Activated CD4-positive, alpha-beta T cell treated with anti-CD3 and anti-CD28 coated beads, Interleukin-2, Interleukin-4, amounts not matched to agents 100 ng/mL and 50 ng/mL, durations not matched to agents 16 hours and 8 hours (primary cell): Measurements from ENCODE around the gene GCSAM.

Experiments used
- DNase-seq: peaks from one replicate; pipeline ENCODE4 v3.0.0-alpha.2; 2020; ENCODE audit warnings: low spot score

Gene GCSAM, protein sequence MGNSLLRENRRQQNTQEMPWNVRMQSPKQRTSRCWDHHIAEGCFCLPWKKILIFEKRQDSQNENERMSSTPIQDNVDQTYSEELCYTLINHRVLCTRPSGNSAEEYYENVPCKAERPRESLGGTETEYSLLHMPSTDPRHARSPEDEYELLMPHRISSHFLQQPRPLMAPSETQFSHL

DNA sequence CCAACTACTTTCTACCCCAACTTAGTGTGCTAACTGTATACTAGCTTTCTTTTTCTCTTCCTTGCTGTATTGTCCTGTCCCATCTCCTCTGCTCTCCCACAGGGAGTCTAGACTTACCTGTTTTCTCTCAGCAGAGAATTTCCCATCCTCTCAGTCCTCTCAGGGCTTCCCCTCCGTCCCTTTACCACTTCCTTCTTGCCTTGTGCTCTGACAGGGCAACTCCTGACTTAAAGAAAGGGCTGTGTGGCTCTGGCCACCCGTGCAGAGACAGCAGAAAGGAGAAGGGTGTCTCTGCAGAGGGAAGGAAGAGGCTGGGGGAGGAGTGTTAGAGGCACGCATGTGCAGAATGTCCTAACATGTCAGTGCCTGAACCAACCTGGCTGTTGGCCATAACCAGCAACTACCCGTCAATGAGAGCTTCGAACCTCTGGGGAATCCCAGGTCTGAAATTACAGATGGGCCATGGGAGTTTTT lies at the start of gene GCSAM:
TSS of gene GCSAM (minus strand) at position 274 of the 474 bp plus-strand sequence. CDS start at position 146, 128 bp downstream.
- DNase-seq = peak; percentile 57

DNA sequence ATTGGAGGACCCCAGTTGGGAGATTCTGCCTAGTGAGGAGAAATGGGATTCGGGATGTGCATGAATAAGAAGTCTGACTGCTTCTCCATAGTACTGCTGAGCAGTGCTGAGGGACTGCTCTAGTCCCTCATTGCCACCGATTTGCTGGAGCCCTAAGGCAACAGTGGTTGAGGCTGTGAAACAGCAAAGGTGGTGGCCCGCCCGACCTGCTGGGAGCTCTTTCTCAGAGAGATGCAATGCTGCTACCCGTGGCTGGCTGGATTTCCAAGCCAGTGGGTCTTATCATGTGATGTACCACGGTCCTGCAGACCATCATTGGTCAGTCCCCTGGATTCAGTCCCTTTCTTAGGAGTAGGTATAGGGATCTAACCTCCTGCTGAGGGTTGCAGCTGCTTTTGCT lies 42.6 kb upstream of the GCSAM start:
- no peak for DNase-seq

DNA sequence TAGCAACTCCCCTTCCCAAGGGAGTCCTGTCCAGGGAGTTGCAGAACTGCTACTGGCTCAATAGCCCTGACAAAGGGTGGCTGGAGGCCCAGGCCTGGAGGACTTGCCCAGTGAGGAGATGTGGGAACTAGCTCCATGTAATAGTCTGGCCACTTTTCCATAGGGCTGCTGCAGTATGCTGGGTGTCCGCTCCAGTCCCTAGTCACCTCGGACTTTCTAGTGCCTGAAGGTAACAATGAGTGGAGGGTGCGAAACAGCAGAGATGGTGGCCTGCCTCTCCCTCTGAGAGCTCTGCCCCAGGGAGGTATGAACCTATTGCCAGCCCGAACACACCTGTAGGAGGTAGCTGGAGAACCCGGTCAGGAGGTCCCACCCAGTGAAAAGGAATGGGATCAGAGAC lies 42.0 kb upstream of the GCSAM start:
- no peak for DNase-seq

DNA sequence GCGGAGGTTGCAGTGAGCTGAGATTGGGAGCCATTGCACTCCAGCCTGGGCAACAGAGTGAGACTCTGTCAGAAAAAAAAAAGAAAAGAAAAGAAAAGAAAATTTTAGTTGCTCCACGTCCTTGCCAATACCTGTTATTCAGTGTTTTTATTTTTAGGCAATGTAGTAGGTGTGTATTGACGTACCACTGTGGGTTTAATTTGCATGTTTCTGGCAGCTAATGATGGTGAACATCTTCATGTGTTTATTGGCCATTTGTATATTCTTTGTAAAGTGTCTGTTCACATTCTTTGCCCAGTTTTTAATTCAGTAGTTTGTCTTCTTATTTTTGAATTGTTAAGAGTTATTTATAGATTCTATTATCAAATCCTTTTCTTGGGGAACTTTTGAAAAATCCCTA lies 38.1 kb upstream of the GCSAM start:
- DNase-seq = no peak

DNA sequence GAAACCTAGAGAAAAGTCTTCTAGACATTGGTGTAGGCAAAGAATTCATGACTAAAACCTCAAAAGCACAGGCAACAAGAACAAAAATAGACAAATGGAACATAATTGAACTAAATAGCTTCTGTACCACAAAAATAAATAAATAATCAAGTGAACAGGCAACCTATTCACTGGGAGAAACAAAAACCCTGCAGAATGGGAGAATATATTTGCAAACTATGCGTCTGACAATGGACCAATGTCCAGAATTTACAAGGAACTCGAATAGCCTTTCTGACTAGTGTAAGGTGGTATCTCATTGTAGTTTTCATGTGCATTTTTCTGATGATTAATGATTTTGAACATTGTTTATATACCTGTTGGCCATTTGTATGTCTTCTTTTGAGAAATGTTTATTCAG lies 37.0 kb upstream of the GCSAM start:
- no peak for DNase-seq

DNA sequence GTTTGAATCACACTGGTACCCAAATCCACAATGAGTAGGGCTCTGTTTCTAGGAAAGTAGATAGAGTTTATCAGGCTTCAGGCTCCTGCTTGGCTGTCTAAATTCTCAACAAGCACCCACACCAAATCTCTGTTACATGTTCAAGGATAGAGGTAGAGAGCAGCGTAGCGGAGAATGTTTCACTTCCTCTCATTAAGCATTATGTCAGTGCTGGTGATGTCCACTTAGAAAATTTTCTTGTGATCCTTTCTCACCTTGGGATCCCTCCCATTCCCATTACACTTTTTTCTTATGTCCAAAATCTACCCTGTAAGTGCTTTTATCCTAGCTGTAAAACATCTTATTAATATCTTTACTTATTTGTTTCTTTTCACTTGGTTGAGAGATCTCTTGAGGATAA lies 34.7 kb upstream of the GCSAM start:
- DNase-seq = no peak

DNA sequence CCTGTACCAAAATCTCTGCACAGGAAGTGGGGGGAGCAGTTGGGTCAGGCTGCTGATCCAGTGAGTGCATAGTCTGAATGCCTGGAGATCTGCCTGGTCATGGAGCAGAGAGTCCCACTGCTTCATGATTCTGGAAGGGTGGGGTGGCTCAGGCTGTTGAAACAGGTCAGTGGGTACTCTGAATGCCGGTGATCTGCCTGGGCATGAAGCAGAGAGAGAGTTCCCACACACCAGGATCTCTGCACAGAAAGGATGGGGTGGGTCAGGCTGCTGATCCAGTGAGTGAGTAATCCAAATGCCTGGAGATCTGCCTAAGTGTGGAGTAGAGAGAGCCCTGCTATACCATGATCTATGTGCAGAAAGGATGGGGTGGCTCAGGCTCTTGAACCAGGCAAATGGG lies 16.1 kb upstream of the GCSAM start:
- no peak for DNase-seq

DNA sequence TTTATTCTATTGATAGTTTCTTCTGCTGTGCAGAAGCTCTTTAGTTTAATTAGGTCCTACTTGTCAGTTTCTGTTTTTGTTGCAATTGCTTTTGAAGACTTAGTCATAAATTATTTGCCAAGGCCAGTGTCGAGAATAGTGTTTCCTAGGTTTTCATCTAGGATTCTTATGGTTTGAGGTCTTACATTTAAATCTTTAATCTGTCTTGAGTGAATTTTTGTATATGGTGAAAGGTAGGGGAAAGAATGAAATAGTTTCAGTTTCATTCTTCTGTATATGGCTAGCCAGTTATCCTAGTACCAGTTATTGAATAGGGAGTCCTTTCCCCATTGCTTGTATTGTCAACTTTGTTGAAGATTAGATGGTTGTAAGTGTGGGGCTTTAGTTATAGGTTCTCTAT lies 10.6 kb upstream of the GCSAM start:
- DNase-seq = no peak

DNA sequence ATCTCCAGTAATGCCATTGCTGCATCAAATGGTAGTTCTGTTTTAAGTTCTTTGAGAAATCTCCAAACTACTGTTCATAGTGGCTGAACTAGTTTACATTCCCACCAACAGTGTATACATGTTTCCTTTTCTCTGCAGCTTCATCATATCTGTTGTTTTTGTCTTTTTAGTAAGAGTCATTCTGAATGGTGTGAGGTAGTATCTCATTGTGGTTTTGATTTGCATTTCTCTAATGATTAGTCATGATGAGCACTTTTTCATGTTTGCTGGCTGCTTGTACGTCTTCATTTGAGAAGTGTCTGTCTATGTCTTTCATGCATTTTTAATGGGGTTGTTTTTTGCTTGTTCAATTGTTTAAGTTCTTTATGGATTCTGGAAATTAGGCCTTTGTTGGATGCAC lies 10.2 kb upstream of the GCSAM start:
- peak; percentile 54 for DNase-seq

DNA sequence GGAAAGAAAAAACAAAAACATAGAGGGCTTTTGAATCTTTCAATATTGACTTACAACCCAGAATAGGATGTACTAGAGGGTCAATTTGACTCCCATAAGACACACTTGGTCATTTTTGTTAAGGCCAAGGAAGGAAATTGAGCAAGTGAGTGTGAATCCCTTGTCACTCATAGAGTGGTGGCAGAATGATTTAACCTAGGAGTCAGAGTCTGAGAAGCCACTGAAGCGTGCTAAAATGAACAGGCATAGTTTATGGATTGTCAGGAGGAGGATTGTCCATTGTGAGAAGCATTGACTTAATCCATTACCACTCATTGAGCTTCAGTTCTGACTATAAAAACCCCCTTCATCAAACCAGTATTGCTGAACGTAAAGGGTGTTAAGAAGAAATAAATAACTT lies 8.2 kb upstream of the GCSAM start:
- DNase-seq = no peak

DNA sequence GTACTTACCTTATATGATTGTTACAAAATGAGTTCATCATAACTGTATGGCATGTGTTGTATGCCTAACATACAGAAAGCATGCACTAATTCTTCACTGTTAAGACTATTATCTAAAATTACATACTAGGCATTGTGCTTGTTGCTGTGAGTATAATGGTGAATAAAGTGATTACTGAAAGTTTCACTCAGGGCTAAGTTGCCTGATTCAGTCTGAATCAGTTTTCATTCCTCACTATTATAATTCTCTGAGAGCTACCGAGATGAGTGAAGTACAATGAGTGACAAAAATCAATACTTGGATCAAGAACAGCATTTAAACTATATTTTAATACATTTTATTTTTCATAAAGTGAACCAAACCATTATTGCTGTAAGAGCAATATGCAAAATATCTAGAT lies 7.5 kb upstream of the GCSAM start:
- DNase-seq = peak; percentile 23

DNA sequence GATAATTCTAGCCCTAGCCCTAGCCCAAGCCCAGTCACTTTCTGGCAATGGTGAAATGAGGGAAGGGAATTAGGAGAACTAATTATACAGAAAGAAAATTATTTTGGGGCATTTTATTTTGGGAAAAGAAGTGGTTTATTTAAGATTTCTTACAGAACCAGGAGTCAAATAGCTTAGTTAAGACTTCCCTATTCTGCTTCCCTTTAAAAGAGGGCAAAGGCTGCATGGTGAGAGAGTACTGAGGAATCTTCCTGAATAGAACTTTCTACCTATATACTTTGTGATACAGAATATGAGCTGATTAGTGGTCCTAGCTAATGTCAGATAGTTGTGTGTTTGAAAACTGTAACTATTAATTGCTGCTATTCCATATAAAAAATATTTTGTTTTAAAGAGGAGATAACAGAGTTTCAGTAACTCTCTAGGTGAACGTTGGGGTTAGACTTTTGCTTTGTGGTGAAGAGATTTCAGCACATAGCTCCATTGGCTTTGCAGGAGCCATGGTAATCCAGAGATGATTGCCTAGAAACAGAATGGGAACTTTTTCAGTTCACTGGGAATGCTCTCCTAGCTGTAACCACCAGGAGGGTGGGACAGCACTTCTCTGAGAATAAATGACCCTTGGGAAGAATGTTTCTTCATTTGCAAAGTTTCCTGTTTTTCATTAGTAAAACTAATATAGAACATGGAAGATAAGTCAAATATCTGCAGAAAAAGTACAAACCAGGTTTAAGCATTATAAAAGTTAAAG lies 5.3 kb upstream of the GCSAM start:
- DNase-seq = no peak

DNA sequence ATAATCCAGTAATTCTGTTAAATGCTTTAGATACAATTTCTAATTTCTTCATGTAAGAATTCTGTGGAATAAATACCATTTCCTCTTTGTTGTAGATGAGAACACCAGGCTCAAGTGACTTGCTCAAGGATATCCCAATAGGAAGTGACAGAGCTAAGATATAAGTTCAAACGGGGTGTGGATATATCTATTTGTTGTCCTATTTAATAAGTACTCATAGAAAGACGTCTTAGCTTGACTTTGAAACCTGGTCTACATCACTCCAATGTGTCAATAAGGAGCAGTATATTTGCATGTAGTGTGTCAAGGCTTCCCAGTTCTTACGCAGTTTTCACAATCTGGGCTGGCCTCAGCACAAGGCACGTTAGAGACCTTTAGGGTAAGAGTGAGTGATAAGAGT lies 4.7 kb upstream of the GCSAM start:
- DNase-seq = no peak

DNA sequence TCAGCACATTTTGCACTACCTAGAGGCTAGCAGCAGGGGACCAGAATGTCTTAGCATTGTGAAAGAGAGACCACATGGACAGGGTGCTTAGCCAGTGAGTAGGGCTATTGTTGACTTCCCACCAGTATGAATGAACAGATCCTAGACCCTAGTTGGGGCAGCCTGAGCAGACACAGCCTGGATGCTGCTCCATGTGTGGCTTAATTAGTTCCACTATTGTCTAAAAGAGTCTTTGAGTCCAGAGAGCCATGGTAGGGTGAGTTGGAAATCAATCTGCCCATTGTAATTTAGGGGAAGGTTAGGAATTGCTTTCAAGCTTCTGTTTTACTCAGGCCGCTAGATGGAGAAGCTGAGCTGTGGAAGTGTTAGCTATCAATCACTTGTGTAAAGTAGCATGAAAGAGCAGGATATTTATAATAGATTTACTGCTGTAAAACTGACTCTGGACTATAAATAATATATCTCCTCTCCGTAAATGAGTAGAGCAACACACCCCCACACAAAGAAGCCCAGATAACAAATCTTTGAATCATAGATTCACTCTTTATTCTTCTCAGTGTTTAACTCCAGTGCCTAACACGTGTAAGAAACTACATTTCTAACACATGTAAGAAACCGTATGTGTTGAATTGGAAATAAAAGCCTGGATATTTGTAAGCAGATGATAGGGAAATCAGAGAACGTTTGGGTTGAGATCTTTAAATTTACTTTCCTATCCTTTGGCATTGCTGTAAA lies 4.1 kb upstream of the GCSAM start:
- peak; percentile 48 for DNase-seq

DNA sequence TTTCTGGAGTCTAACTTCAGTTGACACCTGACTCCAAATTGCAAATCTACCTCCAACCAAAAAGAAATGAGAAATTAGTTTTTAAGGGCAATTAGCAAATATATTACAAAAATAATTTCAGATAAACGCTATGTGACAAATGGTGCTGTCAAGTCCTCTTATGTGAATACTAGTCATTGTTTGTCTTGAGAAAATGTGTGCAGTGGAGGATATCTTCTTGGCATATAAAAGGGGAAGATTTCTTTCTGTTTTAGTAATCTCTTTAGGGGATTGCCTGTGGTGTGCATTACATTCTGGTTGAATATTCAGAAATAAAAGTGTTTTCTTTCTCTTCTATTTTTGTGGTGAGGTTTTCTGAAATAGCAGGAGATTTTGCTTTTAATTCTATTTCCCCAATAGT lies 3.0 kb upstream of the GCSAM start:
- no peak for DNase-seq

DNA sequence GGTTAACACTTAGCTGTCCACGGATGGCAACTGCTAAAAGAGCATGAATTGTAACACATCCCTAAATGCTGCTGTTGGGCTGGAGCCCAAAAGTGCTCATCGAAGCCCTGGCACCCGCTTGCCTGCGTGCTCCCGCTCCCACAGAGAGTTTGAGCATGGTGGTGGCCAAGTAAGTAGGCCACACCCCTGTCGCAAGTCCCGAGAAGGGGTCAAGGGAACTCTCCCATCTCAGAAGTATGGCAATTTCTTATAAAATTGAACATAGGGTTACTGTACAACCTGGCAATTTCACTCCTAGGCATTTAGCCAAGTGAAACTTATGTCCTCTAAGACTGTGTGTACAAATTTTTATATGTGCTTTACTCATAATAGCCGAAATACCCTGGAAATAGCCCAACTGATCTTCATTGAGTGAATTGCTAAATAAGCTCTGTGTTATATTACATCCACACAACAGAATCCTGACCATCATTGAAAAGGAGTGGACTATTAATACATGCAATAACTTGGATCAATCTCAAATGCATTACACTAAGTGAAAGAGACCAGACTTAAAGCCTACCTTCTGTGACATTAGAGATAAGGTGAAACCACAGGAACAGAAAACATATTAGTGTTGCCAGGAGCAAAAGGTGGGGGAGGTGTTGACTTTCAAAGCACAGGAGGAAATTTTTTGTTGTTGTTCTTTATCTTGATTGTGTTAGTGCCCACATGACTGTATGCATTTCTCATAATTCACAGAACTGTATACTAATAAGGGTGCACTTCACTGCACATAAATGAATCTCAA lies 1.5 kb upstream of the GCSAM start:
- peak; percentile 23 for DNase-seq

DNA sequence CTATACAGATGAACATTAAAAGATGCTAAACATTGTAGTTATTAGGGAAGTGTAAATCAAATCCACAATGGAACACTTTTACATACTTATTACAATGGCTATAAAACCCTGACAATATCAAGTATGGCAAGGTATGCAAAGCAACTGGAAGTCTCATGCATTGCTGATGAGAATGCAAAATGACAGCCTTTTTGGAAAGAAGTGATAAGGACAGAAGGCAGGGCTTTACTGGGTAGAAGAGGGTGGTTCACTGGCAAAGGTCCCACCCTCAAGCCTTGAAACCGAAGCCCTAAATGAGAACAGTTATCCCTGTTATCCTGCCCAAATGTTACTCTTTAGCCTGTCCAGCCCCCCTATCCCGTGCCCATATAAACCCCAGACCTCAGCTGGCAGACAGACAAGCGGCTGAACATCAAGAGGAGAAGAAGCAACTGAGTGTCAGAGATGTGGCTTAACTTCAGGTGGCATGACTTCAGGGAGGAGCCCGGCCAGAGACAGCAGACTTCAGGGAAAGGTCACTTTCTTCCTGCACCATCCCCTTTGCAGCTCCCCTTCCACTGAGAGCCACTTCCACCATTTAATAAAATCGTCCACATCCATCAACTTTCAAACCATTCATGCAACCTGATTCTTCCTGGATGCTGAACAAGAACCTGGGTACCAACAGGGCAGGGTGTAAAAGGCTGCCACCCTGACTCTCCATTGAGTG lies 732 bp upstream of the GCSAM start:
- DNase-seq = no peak

DNA sequence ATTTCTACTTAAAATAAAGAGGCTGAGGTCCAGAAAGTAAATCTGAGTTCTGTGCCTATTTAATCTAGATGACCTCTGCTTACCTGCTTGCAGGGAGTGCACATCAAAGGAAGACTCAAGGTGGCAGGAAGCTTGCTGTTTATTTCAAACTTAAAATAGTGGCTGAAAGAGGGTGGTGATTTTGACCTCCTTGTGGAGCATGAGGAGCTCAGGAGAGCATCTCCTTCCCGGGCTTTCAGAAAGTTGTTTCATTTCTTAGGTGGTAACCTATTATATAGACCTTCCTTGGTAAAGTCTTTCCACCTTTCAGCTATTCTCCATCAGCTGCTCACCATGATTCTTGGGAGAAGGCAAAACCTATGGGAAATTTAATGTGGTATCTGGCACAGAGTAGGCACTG lies 494 bp downstream of the GCSAM start:
- no peak for DNase-seq

DNA sequence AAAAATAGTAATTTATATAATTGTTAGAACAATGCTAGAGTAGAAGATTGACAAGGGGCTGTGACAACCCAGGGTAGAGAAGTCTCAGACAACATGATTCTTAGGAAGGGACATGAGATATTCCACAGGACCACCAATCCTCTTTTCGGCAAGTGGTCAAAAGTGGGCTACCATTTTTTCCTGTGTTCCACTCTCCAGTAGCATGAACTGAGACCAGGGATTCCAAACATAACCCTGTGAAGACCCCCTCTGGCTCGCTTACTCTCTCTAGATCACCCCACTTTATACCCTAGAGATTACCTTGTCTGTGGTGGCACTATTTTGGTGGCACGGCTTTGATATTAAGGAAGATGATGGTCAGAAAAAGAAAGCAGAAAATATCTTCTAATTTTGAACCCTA lies 960 bp downstream of the GCSAM start:
- no peak for DNase-seq

DNA sequence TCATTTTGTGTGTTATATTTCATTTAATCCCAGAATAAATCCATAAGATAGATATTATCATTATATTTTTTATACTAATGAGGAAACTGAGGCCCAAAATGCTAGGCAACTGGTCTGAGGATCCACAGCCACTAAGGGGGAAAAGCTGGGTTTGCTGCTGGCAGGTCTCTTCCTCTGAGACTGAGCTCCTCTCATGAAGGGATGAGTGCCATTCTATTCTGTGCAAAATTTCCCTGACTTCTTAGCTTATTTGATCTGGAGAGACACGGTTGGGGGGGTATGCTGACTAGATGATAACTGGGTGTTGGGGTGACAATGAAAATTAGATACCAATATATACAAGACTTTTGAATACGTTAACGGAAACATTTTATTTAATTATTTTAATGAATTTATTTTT lies 1.9 kb downstream of the GCSAM start:
- DNase-seq = no peak

DNA sequence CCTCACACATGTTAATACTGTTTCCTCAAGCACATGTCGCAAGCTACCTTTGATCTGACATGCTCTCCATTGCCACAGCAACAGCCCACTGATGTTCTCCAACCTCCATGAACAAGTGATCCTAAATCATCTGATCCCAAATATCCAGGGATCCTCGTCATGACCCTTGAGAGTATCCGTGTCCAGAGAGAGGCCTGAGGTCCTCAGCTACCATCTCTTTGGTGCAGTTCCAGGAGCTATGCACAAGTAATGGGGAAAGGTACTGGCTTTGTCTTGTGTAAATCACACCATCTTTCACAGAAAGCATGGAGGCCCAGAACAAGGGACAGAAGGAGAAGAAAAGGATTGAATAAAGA lies 2.4 kb downstream of the GCSAM start:
- no peak for DNase-seq
